SK-N-MC (cell line): ENCODE results near the gene LBP.
"Not testable (repeated sequence)": the region's sequence is repeated elsewhere in the genome, so short reads cannot be mapped to it uniquely, and the experiment has no call there.

Experiments
- DNase-seq: peaks from one replicate; pipeline ENCODE4 v3.0.0-alpha.2; 2011; ENCODE audit warnings: low read depth, low spot score
- H3K27ac ChIP-seq: fragments of 200-600 bp; sonication (generic); 2 replicates; pipeline ENCODE4 v1.5.1; 2016; ENCODE audit warnings: mixed run types
- H3K36me3 ChIP-seq: fragments of 200-600 bp; sonication (generic); 2 replicates; pipeline ENCODE4 v1.6.1; 2017; ENCODE audit warnings: antibody characterized with exemption, low read length, mixed read lengths; ENCODE audit not compliant: insufficient read depth
- H3K4me3 ChIP-seq: fragments of 200-600 bp; sonication (generic); 2 replicates; pipeline ENCODE4 v1.5.1; 2016
- H3K9ac ChIP-seq: fragments of 200-600 bp; sonication (generic); 2 replicates; pipeline ENCODE4 v1.8.0; 2017; ENCODE audit warnings: mixed run types, mixed read lengths; ENCODE audit not compliant: insufficient read length
- H3K9me3 ChIP-seq: fragments of 200-600 bp; sonication (generic); 2 replicates; pipeline ENCODE4 v1.6.1; 2017; ENCODE audit warnings: low read depth, mild to moderate bottlenecking, antibody characterized with exemption, low read length, moderate library complexity, mixed read lengths
- EZH2 ChIP-seq: fragments of 200-600 bp; sonication (generic); IDR thresholded peaks from one replicate; pipeline ENCODE4 v1.6.1; 2017; ENCODE audit warnings: antibody characterized with exemption
- FOXP2 ChIP-seq: optimal IDR thresholded peaks from 2 replicates; pipeline ENCODE3; 2011; ENCODE audit warnings: mild to moderate bottlenecking, moderate library complexity; ENCODE audit not compliant: insufficient read depth; ENCODE audit errors: extremely low read length, control extremely low read depth
- POLR2AphosphoS5 ChIP-seq: IDR thresholded peaks from 2 replicates; pipeline ENCODE4 v1.6.1; 2012; ENCODE audit warnings: mild to moderate bottlenecking, low read depth, low read length, borderline replicate concordance

Gene LBP

GRCh38 chr20:38304845-38305447, 41.3 kb upstream of the LBP start:
- DNase-seq, result no peak
- Histone ChIP-seq H3K9ac (no peak overlapping the region), H3K4me3 (no peak overlapping the region)

GRCh38 chr20:38305541-38305940, 40.7 kb upstream of the LBP start:
- Histone ChIP-seq H3K9me3 (no peaks in the 10 kb centered on the region), H3K9ac (no peak overlapping the region), H3K36me3 (no peaks in the 10 kb centered on the region), H3K27ac (no peak overlapping the region), H3K4me3 (no peak overlapping the region)
- TF ChIP-seq POLR2AphosphoS5 (no peak), EZH2 (no peak), FOXP2 (no peak)
- DNase-seq, result no peak

More at GRCh38 chr20:38304845-38305447, 41.3 kb upstream of the LBP start:
- no peak for TF ChIP-seq EZH2
- no peak for TF ChIP-seq FOXP2
- no peak for TF ChIP-seq POLR2AphosphoS5
- Histone ChIP-seq H3K36me3 (no peaks in the 10 kb centered on the region), H3K9me3 (no peaks in the 10 kb centered on the region), H3K27ac (no peak overlapping the region)

- Histone ChIP-seq H3K4me3 (no peak overlapping the region), H3K9me3 (no peaks in the 10 kb centered on the region), H3K27ac (no peak overlapping the region), H3K36me3 (no peaks in the 10 kb centered on the region), H3K9ac (no peak overlapping the region)
- DNase-seq, result no peak
- TF ChIP-seq FOXP2, result no peak
- no peak for TF ChIP-seq POLR2AphosphoS5
- no peak for TF ChIP-seq EZH2
These were observed 39.9 kb upstream of the LBP start for GRCh38 chr20:38306379-38306778.

- no peak for DNase-seq
- Histone ChIP-seq H3K27ac (no peak overlapping the region), H3K9ac (no peak overlapping the region), H3K36me3 (no peaks in the 10 kb centered on the region), H3K9me3 (no peaks in the 10 kb centered on the region), H3K4me3 (no peak overlapping the region)
- no peak for TF ChIP-seq POLR2AphosphoS5
- TF ChIP-seq FOXP2, result no peak
- TF ChIP-seq EZH2, result no peak
These were observed 38.8 kb upstream of the LBP start for GRCh38 chr20:38307371-38308046.

- DNase-seq, result no peak
- H3K36me3 ChIP-seq, result no peaks in the 10 kb centered on the region
- no peak overlapping the region for H3K4me3 ChIP-seq
- H3K9me3 ChIP-seq, result no peaks in the 10 kb centered on the region
- TF ChIP-seq FOXP2, result no peak
- no peak overlapping the region for H3K27ac ChIP-seq
- H3K9ac ChIP-seq, result no peak overlapping the region
These were observed 38.2 kb upstream of the LBP start for GRCh38 chr20:38308047-38308438.

- H3K4me3 ChIP-seq, result no peak overlapping the region
- DNase-seq, result no peak
- no peaks in the 10 kb centered on the region for H3K9me3 ChIP-seq
- H3K27ac ChIP-seq, result no peak overlapping the region
- TF ChIP-seq FOXP2 (no peak), EZH2 (no peak), POLR2AphosphoS5 (no peak)
- no peaks in the 10 kb centered on the region for H3K36me3 ChIP-seq
- no peak overlapping the region for H3K9ac ChIP-seq
These were observed 37.8 kb upstream of the LBP start for GRCh38 chr20:38308447-38308846.

- Histone ChIP-seq H3K36me3 (no peaks in the 10 kb centered on the region), H3K9ac (no peak overlapping the region), H3K9me3 (no peaks in the 10 kb centered on the region), H3K4me3 (no peak overlapping the region), H3K27ac (no peak overlapping the region)
- DNase-seq, result no peak
- TF ChIP-seq FOXP2 (no peak), POLR2AphosphoS5 (no peak), EZH2 (no peak)
These were observed 35.2 kb upstream of the LBP start for GRCh38 chr20:38311091-38311490.

GRCh38 chr20:38311491-38311890, 34.8 kb upstream of the LBP start:
- TF ChIP-seq POLR2AphosphoS5, result no peak
- TF ChIP-seq EZH2, result no peak
- TF ChIP-seq FOXP2, result no peak
- no peaks in the 10 kb centered on the region for H3K9me3 ChIP-seq
- H3K9ac ChIP-seq, result no peak overlapping the region
- H3K27ac ChIP-seq, result no peak overlapping the region
- H3K36me3 ChIP-seq, result no peaks in the 10 kb centered on the region
- no peak overlapping the region for H3K4me3 ChIP-seq
- no peak for DNase-seq

GRCh38 chr20:38313676-38314075, 32.6 kb upstream of the LBP start:
- TF ChIP-seq POLR2AphosphoS5 (no peak), EZH2 (no peak), FOXP2 (no peak)
- DNase-seq, result no peak
- Histone ChIP-seq H3K4me3 (no peak overlapping the region), H3K9me3 (no peaks in the 10 kb centered on the region), H3K9ac (no peak overlapping the region), H3K27ac (no peak overlapping the region), H3K36me3 (no peaks in the 10 kb centered on the region)

GRCh38 chr20:38314350-38314749, 31.9 kb upstream of the LBP start:
- H3K4me3 ChIP-seq, H3K27ac ChIP-seq, H3K36me3 ChIP-seq, H3K9ac ChIP-seq, DNase-seq, H3K9me3 ChIP-seq: not testable (repeated sequence)
